GM19455 (cell line): Measurements from ENCODE around the gene PXN.

Source experiments
- ATAC-seq: cut with Tn5 transposase; IDR thresholded peaks from one replicate; pipeline ENCODE4 v1.9.1; 2021; ENCODE audit not compliant: unreplicated experiment

The PXN gene

GRCh38 chr12:120180975-120181374 lies 84.6 kb downstream of the PXN start:
- no peak for ATAC-seq

GRCh38 chr12:120175537-120175936 lies 90.0 kb downstream of the PXN start:
- no peak for ATAC-seq

DNA sequence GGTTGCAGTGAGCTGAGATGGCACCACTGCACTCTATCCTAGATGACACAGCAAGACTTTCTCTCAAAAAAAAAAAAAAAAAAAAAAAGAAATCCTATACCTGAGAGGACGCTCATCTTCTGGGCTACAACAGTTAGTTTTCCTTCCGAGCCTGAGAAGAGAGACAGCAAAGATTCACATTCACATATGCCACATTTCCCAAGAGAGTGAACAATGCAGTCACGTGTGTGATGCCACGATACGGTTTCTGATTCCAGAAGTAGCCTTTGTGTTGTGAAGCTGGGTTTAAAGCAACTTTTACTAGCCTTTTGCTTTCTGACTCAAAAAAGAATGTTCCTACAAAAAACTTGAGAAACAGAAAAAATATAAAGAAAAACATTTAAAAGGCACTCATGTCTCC lies 90.5 kb downstream of the PXN start:
- ATAC-seq = no peak

GRCh38 chr12:120172053-120172452 lies 93.5 kb downstream of the PXN start:
- ATAC-seq = no peak

DNA sequence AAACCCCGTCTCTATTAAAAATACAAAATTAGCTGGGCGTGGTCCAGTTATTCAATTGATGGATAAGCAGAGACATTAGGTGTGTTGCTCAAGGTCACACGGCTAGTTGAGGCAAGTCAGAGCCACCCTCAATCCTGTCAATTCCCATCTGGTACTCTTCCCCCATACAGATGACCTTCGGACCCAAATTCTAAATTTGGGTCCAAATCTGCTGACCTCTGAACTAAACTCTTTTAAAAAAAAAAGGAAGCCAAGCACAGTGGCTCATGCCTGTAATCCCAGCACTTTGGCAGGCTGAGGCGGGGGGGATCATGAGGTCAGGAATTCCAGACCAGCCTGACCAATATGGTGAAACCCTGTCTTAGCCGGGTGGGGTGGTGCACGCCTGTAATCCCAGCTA lies 94.9 kb downstream of the PXN start:
- ATAC-seq = no peak

GRCh38 chr12:120169946-120170345 lies 95.6 kb downstream of the PXN start:
- no peak for ATAC-seq

GRCh38 chr12:120168337-120168736 lies 97.2 kb downstream of the PXN start:
- ATAC-seq = no peak

GRCh38 chr12:120167529-120168095 lies 97.9 kb downstream of the PXN start:
- ATAC-seq = no peak

- ATAC-seq = no peak
These were observed 101.2 kb downstream of the PXN start for GRCh38 chr12:120164293-120164692.

GRCh38 chr12:120162763-120163162 lies 102.8 kb downstream of the PXN start:
- ATAC-seq = no peak

- ATAC-seq = no peak
These were observed 103.7 kb downstream of the PXN start for GRCh38 chr12:120161852-120162251.
